Subcutaneous adipose tissue (tissue), 4 donors: ENCODE results near the gene ZNF804A. TPM values are rescaled to one million over a fixed set of nuclear protein-coding genes. Genes with fewer than 3 reads are reported as not detected.

Experiments
- total RNA-seq, 4 donors: library from RNA; depleted of rRNA; stranded (reverse); fragments of >200 nt; gene quantifications; one replicate each; pipeline ENCODE4 v1.1.0, GENCODE V29; 2016
- TF ChIP-seq, protein P1 (sequence below): fragments of 450-650 bp; IDR thresholded peaks from one replicate; pipeline ENCODE4 v1.5.1; 2016; ENCODE audit warnings: low read depth, mild to moderate bottlenecking, control low read depth, antibody characterized with exemption, moderate library complexity

The ZNF804A gene
- total RNA-seq, 4 donors from 2014 or later, result 0.16 to 1.2 (median 0.30) TPM

- TF ChIP-seq, protein P1, sequence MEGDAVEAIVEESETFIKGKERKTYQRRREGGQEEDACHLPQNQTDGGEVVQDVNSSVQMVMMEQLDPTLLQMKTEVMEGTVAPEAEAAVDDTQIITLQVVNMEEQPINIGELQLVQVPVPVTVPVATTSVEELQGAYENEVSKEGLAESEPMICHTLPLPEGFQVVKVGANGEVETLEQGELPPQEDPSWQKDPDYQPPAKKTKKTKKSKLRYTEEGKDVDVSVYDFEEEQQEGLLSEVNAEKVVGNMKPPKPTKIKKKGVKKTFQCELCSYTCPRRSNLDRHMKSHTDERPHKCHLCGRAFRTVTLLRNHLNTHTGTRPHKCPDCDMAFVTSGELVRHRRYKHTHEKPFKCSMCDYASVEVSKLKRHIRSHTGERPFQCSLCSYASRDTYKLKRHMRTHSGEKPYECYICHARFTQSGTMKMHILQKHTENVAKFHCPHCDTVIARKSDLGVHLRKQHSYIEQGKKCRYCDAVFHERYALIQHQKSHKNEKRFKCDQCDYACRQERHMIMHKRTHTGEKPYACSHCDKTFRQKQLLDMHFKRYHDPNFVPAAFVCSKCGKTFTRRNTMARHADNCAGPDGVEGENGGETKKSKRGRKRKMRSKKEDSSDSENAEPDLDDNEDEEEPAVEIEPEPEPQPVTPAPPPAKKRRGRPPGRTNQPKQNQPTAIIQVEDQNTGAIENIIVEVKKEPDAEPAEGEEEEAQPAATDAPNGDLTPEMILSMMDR, result no peak
Measured at GRCh38 chr2:184581391-184581790, 16.9 kb upstream of the ZNF804A start.

DNA sequence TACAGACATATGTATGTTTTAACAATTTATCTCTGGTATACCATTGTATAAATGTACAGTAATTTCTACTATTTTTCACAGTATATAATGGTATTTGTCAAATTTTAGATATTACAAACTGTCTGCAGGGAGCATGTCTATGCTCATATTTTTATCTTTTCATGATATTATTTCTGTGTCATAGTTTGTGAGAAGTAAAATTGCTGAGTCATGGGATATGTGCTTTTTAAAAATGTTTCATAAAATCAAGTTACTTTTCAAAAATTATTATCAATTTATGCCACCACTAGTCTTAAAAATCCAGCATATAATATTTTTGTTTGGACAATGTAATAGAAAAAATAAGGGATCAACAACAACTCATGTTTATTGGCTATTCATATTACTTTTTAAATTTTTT is 9.1 kb upstream of the ZNF804A start:
- TF ChIP-seq, protein P1, result no peak

DNA sequence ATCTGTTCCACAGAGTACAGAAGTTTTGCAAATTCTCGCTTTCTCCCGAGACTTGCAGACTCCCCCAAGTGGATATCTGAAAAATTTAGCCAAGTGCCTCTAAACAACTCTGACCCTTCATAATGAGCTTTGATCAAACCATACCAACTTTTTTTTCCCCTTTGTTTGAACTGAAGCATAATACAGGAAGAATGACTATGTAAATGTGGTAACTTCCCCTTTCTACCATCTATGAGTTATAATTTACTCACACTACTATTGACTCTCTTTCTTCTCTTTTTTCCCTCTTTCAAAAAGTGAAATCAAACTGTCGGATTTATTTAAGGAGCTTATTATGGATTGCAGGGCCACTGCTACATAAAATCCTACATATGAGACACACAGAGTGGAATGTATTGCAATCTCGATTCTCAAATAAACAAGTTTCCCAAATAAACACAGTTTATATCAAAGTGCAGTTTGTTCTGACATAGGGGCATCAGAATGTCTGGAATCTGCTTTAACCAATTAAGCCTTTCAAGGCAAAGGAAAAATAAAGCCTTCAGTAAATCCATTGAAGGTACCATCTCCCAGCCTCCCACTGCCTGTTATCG is 1.4 kb upstream of the ZNF804A start:
- TF ChIP-seq, protein P1, result no peak

DNA sequence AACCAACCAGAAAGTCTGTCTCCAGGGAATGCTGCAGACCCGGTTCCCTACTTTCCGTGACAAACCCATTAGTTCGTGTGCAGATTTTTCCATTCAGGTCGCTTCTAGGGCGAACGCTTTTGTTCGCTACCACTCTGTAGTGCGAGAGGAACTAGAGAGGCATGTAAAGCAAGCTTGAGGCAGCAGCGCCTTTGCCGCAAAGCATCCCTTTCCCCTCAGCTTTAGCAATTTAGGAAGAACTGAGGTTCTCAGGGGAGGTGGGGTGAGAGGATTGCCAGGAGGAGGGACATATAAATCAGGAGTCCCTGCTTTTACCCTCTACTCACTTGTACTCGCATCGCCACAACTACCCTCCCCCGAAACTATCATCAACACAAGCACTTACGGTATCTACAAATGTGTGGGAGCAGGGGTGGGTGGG is 748 bp upstream of the ZNF804A start:
- TF ChIP-seq, protein P1, result no peak

GRCh38 chr2:184598002-184598315 is 370 bp upstream of the ZNF804A start:
- TF ChIP-seq, protein P1, result no peak

DNA sequence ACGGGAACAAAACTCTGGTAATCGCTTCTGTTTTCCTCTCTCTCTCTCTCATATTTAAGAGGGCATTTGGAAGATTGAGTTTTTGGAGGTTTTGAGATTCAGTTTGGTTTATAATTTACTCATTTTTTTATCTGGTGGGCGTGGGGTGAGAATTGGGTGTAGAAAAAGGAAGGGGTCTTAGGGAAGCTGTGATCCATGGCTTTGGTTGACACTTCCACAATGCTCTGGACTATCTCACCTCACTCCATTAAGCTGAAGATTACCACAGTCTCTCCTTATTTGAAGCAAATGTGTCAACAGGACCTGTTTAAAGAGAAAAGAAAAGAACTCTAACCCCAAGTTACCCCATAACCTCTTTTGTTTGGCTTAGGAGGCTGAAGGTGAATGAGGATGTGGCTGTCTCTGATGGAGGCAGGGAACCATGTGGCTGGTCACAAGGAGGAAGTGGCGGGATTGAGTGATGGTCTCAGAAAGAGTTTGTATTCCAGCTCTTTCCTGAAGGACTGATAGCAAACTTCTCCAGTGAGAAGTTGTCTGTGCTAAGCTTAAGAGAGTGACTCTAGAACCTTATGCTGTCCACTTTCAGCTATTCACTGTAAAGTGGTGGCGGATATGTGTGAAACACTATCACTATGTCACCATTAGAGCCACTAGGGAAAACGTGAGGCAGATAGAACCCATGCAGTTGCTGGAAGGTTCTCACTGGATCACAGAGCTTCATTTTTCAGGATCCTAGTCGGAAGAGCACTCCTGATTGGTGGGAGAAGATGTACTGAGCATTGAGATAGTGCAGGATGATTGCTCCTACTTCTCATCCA is 934 bp downstream of the ZNF804A start:
- TF ChIP-seq, protein P1, result no peak

DNA sequence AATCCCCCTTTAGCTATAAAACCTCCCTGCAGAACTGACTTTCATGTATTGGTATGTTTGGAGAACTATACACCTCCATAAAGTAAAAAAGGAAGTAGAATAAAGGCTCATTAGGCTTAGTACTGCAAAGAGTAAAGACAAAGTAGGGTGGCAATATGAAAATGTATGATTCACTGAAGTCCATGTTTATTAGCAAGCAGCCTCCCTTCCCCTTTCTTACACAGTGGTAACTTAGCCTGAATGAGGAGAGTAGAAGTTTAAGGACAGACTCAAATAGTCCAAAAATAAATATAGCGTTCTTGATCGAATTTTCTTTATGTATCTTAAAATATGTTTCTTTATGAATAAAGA is 1.5 kb downstream of the ZNF804A start:
- TF ChIP-seq, protein P1, result no peak
